ENCODE data around the gene RNF183.
A peak's percentile ranks its signal among the peaks of the same experiment; 100 is the strongest.

RNF183 gene

DNA sequence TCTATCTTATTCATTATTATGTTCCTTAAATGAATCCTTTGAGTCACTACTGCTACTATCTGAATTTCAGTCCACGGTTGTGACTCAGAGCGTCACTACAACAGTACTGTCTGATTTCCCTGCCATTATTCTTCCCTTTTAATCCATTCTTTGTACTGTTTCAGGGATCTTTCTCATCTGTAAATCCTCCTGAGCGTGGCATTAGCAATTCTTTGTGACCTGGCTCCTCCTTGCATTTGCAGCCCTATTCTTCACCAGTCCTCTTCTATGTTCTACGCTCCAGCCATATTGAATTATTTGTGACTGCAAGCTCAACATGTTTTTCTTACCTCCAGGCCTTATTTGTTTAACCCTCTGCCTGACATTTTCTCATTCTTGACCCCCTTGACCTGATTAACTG, 21.8 kb downstream of the RNF183 start:
- H3K27me3 ChIP-seq (ENCODE audit: insufficient read depth, low read length, poor library complexity): no peaks in the 10 kb centered on the region
- H4K8ac ChIP-seq (ENCODE audit: low read depth, low read length): no peak overlapping the region
- peaks cover 2% of the 10 kb centered on the region for H3K79me1 ChIP-seq (ENCODE audit: low read length)
- H3K4me2 ChIP-seq (ENCODE audit: low read length): no peak overlapping the region
- no peak overlapping the region for H3K23ac ChIP-seq (ENCODE audit: low read length)
- no peak overlapping the region for H3K4ac ChIP-seq (ENCODE audit: low read depth, low read length)
- H3K18ac ChIP-seq (ENCODE audit: low read length): no peak overlapping the region
- H2BK5ac ChIP-seq (ENCODE audit: low read length): no peak overlapping the region
- no peak overlapping the region for H3K9ac ChIP-seq (ENCODE audit: low read length)
- H3K4me1 ChIP-seq (ENCODE audit: control insufficient read depth, low read depth, low read length): no peaks in the 10 kb centered on the region
- no peak overlapping the region for H3K27ac ChIP-seq (ENCODE audit: low read depth, low read length)
- H2BK120ac ChIP-seq (ENCODE audit: low read depth, low read length): no peak overlapping the region
- H2AK5ac ChIP-seq (ENCODE audit: low read length): no peak overlapping the region
- WGBS (ENCODE audit: extremely low coverage, insufficient coverage, low lambda C conversion rate): no CpG with 5 or more reads among the region's 4 CpGs
- no peak for DNase-seq
- peaks cover 8% of the 10 kb centered on the region for H3K36me3 ChIP-seq (ENCODE audit: control insufficient read depth, insufficient read depth, low read length)
- peaks cover 3% of the 10 kb centered on the region for H3K79me2 ChIP-seq (ENCODE audit: control insufficient read depth, insufficient read depth, low read length)
- H3K56ac ChIP-seq (ENCODE audit: low read length): no peak overlapping the region
- no peak overlapping the region for H4K5ac ChIP-seq (ENCODE audit: low read length)
- no peak overlapping the region for H2BK15ac ChIP-seq (replicated peaks; ENCODE audit: low read depth)
- H3K4me3 ChIP-seq (ENCODE audit: low read length): no peak overlapping the region

DNA sequence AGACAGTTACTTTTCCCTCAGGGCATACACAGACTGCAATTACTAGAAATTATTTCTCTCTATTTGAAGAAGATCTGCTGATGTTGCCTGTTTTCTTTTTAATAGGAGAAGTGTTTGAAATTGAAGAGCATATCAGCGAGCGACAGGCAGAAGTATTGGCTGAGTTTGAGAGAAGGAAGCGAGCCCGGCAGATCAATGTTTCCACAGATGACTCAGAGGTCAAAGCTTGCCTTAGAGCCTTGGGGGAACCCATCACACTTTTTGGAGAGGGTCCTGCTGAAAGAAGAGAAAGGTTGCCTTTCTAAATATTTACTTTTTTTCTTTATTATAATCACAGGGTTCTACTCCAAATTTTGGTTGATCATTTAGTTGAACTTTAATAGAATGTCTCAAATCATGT, 24.3 kb downstream of the RNF183 start:
- DNase-seq: no peak
- no peak overlapping the region for H3K4me3 ChIP-seq (ENCODE audit: low read length)
- H3K23ac ChIP-seq (ENCODE audit: low read length): no peak overlapping the region
- no peak overlapping the region for H3K4me2 ChIP-seq (ENCODE audit: low read length)
- H2BK15ac ChIP-seq (replicated peaks; ENCODE audit: low read depth): no peak overlapping the region
- H3K56ac ChIP-seq (ENCODE audit: low read length): no peak overlapping the region
- H4K8ac ChIP-seq (ENCODE audit: low read depth, low read length): no peak overlapping the region
- peaks cover 9% of the 10 kb centered on the region for H3K79me1 ChIP-seq (ENCODE audit: low read length)
- peaks cover 10% of the 10 kb centered on the region for H3K79me2 ChIP-seq (ENCODE audit: control insufficient read depth, insufficient read depth, low read length)
- H2AK5ac ChIP-seq (ENCODE audit: low read length): no peak overlapping the region
- no peak overlapping the region for H2BK120ac ChIP-seq (ENCODE audit: low read depth, low read length)
- H3K27me3 ChIP-seq (ENCODE audit: insufficient read depth, low read length, poor library complexity): no peaks in the 10 kb centered on the region
- peaks cover 1% of the 10 kb centered on the region for H3K4me1 ChIP-seq (ENCODE audit: control insufficient read depth, low read depth, low read length)
- no peak overlapping the region for H4K5ac ChIP-seq (ENCODE audit: low read length)
- WGBS (ENCODE audit: extremely low coverage, insufficient coverage, low lambda C conversion rate): no CpG with 5 or more reads among the region's 4 CpGs
- no peak overlapping the region for H3K9ac ChIP-seq (ENCODE audit: low read length)
- H2BK5ac ChIP-seq (ENCODE audit: low read length): no peak overlapping the region
- no peak overlapping the region for H3K27ac ChIP-seq (ENCODE audit: low read depth, low read length)
- peaks cover 5% of the 10 kb centered on the region for H3K36me3 ChIP-seq (ENCODE audit: control insufficient read depth, insufficient read depth, low read length)
- no peak overlapping the region for H3K18ac ChIP-seq (ENCODE audit: low read length)
- no peak overlapping the region for H3K4ac ChIP-seq (ENCODE audit: low read depth, low read length)

DNA sequence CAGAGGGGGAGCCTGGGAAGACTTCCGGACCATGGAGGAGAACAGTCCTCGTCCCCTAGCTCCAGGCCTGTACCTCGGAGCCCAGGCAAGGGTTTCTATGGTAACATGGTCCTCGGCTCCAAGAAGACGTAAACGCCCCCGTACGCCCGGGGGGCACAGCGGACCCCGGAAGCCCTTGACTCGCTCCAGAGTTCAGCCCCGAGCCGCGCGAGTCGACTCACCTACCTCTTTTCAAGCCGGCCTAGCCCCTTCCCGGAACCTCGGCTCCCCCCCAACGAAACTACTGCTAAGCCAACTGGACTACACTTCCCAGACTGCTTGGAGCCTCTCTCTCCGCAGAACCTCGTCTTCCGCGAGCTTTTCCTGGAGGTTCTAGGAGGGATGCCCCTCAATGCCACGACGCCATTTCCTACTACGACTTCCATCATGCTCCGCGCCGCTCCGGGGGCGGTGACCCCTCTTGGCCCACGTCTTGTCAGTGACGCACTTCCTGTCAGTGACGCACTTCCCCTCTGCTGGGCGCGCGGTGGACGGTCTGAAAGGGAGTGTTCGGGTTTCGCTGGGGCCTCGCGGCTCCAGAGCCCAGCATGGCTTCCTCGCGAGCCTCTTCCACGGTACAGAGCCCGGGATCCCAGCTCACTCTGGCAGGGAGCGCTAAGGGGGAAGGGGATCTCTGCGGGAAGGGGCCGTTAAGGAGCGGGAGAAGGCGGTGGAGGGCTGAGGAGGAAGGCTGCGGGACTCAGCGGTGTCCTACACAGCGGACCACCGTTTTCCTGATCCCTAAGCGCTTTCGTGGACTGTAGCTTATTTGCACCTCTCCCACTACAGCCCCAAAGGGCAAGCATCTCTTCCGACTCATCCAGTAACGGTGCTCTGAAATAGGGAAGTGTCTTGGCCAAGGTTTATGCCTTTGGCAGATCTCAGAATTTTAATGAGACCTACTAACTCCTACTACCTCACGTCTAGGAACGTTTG, 27.7 kb downstream of the RNF183 start, which contains the start of the genes CDC26 and PRPF4:
TSS of gene CDC26 (minus strand) at position 416 of the 975 bp plus-strand sequence. CDS start 3,065 bp downstream, outside the sequence.
TSS of gene PRPF4 (plus strand) at position 502 of the 975 bp plus-strand sequence. CDS start at position 588, 86 bp downstream.
- Histone ChIP-seq H3K56ac (ENCODE audit: low read length) (peak within 1 kb of the TSS; percentile 99), H3K27ac (ENCODE audit: low read depth, low read length) (peak within 1 kb of the TSS; percentile 37), H3K79me2 (ENCODE audit: control insufficient read depth, insufficient read depth, low read length) (peaks cover 10% of the 10 kb centered on the region), H3K4me3 (ENCODE audit: low read length) (peak within 1 kb of the TSS; percentile 95), H3K36me3 (ENCODE audit: control insufficient read depth, insufficient read depth, low read length) (no peaks in the 10 kb centered on the region), H3K23ac (ENCODE audit: low read length) (peak within 1 kb of the TSS; percentile 85), H3K79me1 (ENCODE audit: low read length) (peaks cover 9% of the 10 kb centered on the region), H3K18ac (ENCODE audit: low read length) (peak within 1 kb of the TSS; percentile 42), H3K4me1 (ENCODE audit: control insufficient read depth, low read depth, low read length) (peaks cover 1% of the 10 kb centered on the region), H3K27me3 (ENCODE audit: insufficient read depth, low read length, poor library complexity) (no peaks in the 10 kb centered on the region), H4K8ac (ENCODE audit: low read depth, low read length) (peak within 1 kb of the TSS; percentile 95), H4K5ac (ENCODE audit: low read length) (no peak within 1 kb of the TSS), H2BK15ac (replicated peaks; ENCODE audit: low read depth) (no peak within 1 kb of the TSS), H2BK120ac (ENCODE audit: low read depth, low read length) (no peak within 1 kb of the TSS), H2BK5ac (ENCODE audit: low read length) (no peak within 1 kb of the TSS), H2AK5ac (ENCODE audit: low read length) (peak within 1 kb of the TSS; percentile 88), H3K9ac (ENCODE audit: low read length) (peak within 1 kb of the TSS; percentile 99), H3K4me2 (ENCODE audit: low read length) (peak within 1 kb of the TSS; percentile 99), H3K4ac (ENCODE audit: low read depth, low read length) (peak within 1 kb of the TSS; percentile 44)
- peak; percentile 100 for DNase-seq
- no CpG with 5 or more reads among the region's 63 CpGs for WGBS (ENCODE audit: extremely low coverage, insufficient coverage, low lambda C conversion rate)

DNA sequence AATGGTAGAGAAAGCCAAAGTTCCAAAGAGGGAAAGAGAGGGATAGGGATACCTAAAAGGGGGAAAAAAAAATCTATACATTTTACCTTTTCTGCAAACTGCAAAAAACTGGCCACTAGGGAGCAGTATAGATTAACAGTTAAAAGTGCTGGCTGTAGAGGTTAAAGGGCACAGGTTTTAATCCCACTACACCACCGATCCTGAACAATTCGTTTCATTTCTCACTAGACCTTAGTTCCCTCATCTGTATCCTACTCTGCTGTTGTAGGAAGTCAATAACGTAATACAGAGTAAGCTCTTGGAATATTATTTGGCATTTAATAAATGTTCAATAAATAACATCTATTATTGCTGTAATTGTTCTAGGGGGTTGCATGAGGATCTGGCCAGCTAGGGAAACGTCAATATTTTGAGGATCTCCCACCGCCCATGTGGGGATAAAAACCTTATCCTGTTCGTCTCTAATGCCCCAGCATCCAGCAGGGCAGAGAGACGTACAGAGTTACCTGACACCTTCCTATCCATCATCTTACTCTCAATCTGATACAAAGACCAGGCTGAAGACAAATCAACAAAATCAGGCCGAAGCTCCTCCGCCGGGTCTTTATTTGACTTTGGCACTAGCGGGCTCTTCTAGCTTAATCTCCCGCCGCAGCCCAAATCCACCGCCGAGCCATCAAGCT, 28.6 kb downstream of the RNF183 start:
- peak overlapping the region; percentile 99 for H3K4me2 ChIP-seq (ENCODE audit: low read length)
- peak; percentile 77 for DNase-seq
- peaks cover 10% of the 10 kb centered on the region for H3K79me2 ChIP-seq (ENCODE audit: control insufficient read depth, insufficient read depth, low read length)
- no peaks in the 10 kb centered on the region for H3K36me3 ChIP-seq (ENCODE audit: control insufficient read depth, insufficient read depth, low read length)
- H2BK120ac ChIP-seq (ENCODE audit: low read depth, low read length): no peak overlapping the region
- H3K23ac ChIP-seq (ENCODE audit: low read length): no peak overlapping the region
- no peak overlapping the region for H3K4ac ChIP-seq (ENCODE audit: low read depth, low read length)
- peak overlapping the region; percentile 88 for H2AK5ac ChIP-seq (ENCODE audit: low read length)
- peak overlapping the region; percentile 91 for H3K4me3 ChIP-seq (ENCODE audit: low read length)
- peak overlapping the region; percentile 37 for H3K27ac ChIP-seq (ENCODE audit: low read depth, low read length)
- H4K5ac ChIP-seq (ENCODE audit: low read length): no peak overlapping the region
- peak overlapping the region; percentile 95 for H4K8ac ChIP-seq (ENCODE audit: low read depth, low read length)
- peak overlapping the region; percentile 42 for H3K18ac ChIP-seq (ENCODE audit: low read length)
- H3K27me3 ChIP-seq (ENCODE audit: insufficient read depth, low read length, poor library complexity): no peaks in the 10 kb centered on the region
- no peak overlapping the region for H2BK5ac ChIP-seq (ENCODE audit: low read length)
- H3K56ac ChIP-seq (ENCODE audit: low read length): peak overlapping the region; percentile 93
- peaks cover 1% of the 10 kb centered on the region for H3K4me1 ChIP-seq (ENCODE audit: control insufficient read depth, low read depth, low read length)
- peak overlapping the region; percentile 86 for H3K9ac ChIP-seq (ENCODE audit: low read length)
- no peak overlapping the region for H2BK15ac ChIP-seq (replicated peaks; ENCODE audit: low read depth)
- WGBS (ENCODE audit: extremely low coverage, insufficient coverage, low lambda C conversion rate): no CpG with 5 or more reads among the region's 15 CpGs
- peaks cover 9% of the 10 kb centered on the region for H3K79me1 ChIP-seq (ENCODE audit: low read length)

DNA sequence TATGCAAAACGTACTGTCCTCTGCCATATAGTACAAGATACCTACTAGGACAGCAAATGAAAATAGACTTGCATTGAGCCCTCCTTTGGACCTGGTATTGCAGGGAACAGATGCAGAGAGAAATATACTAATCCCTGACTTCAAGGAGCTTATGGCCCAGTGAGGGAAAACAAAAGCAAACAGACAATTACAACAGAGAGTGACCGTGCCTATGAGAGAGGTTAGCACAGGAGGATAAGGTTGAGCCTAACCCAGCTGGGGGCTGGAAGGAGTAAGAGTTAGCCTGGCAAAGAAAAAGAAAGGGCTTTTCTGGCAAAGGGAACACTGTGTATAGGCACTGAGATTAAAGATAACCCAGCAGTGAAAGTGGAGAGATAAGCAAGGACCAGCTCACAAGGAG, 33.3 kb downstream of the RNF183 start:
- Histone ChIP-seq H3K4me1 (ENCODE audit: control insufficient read depth, low read depth, low read length) (no peaks in the 10 kb centered on the region), H3K4me2 (ENCODE audit: low read length) (no peak overlapping the region), H3K18ac (ENCODE audit: low read length) (no peak overlapping the region), H3K4me3 (ENCODE audit: low read length) (no peak overlapping the region), H3K4ac (ENCODE audit: low read depth, low read length) (no peak overlapping the region), H2BK5ac (ENCODE audit: low read length) (no peak overlapping the region), H3K36me3 (ENCODE audit: control insufficient read depth, insufficient read depth, low read length) (no peaks in the 10 kb centered on the region), H3K27ac (ENCODE audit: low read depth, low read length) (no peak overlapping the region), H2BK120ac (ENCODE audit: low read depth, low read length) (no peak overlapping the region), H3K79me2 (ENCODE audit: control insufficient read depth, insufficient read depth, low read length) (no peaks in the 10 kb centered on the region), H3K9ac (ENCODE audit: low read length) (no peak overlapping the region), H2AK5ac (ENCODE audit: low read length) (no peak overlapping the region), H3K27me3 (ENCODE audit: insufficient read depth, low read length, poor library complexity) (no peaks in the 10 kb centered on the region), H3K79me1 (ENCODE audit: low read length) (no peaks in the 10 kb centered on the region), H3K23ac (ENCODE audit: low read length) (no peak overlapping the region), H3K56ac (ENCODE audit: low read length) (no peak overlapping the region), H4K8ac (ENCODE audit: low read depth, low read length) (no peak overlapping the region), H2BK15ac (replicated peaks; ENCODE audit: low read depth) (no peak overlapping the region), H4K5ac (ENCODE audit: low read length) (no peak overlapping the region)
- no CpG with 5 or more reads among the region's 2 CpGs for WGBS (ENCODE audit: extremely low coverage, insufficient coverage, low lambda C conversion rate)
- no peak for DNase-seq
